IMR-90 (cell line): ENCODE measurements around the gene EIF3L. TPM values are rescaled to one million over a fixed set of nuclear protein-coding genes. Genes with fewer than 3 reads are reported as not detected.

Experiments
- ATAC-seq: fragments of 200-7000 bp; cut with Tn5 transposase; 2 replicates; pipeline ENCODE4 v1.9.1; 2020; ENCODE audit warnings: low read depth, mild to moderate bottlenecking, moderate library complexity
- BruUV-seq: library from RNA; stranded (reverse); fragments of 400-500 nt; replicated peaks from 2 replicates; lab custom pipeline; 2021; lab: Mats Ljungman, UMichigan
- CTCF ChIA-PET: fragments of 300-600 bp; formaldehyde crosslinking; extraction: SDS; loops from one replicate; lab custom pipeline; 2021; ENCODE audit warnings: antibody characterized with exemption; lab: Yijun Ruan, JAX
- POLR2A ChIA-PET: fragments of 300-600 bp; sonication (Branson Sonifier 250); formaldehyde crosslinking; loops from one replicate; lab custom pipeline; 2022; ENCODE audit warnings: antibody characterized with exemption; ENCODE audit not compliant: unreplicated experiment; lab: Charles Lee
- DNase-seq: peaks from one replicate; pipeline ENCODE4 v3.0.0; 2013
- H2AFZ ChIP-seq: replicated peaks from 2 replicates; pipeline ENCODE3; 2013; ENCODE audit warnings: low read length, mild to moderate bottlenecking; ENCODE audit not compliant: poor library complexity
- H2AK5ac ChIP-seq: 2 replicates; pipeline ENCODE4 v1.6.1; 2013; ENCODE audit warnings: low read depth, low read length, inconsistent platforms
- H2AK9ac ChIP-seq: replicated peaks from 2 replicates; pipeline ENCODE3; 2013; ENCODE audit warnings: mild to moderate bottlenecking, low read depth, low read length, moderate library complexity; ENCODE audit not compliant: poor library complexity
- H2BK120ac ChIP-seq: 2 replicates; pipeline ENCODE4 v1.6.1; 2013; ENCODE audit warnings: low read depth, low read length, inconsistent platforms
- H2BK15ac ChIP-seq: 3 replicates; pipeline ENCODE4 v1.6.1; 2013; ENCODE audit warnings: low read depth, low read length, inconsistent platforms
- H2BK20ac ChIP-seq: 2 replicates; pipeline ENCODE4 v1.6.1; 2013; ENCODE audit warnings: low read depth, mild to moderate bottlenecking, inconsistent platforms, low read length, moderate library complexity
- H2BK5ac ChIP-seq: 2 replicates; pipeline ENCODE4 v1.6.1; 2013; ENCODE audit warnings: mild to moderate bottlenecking, low read depth, low read length, inconsistent platforms; ENCODE audit not compliant: poor library complexity, severe bottlenecking
- H3K14ac ChIP-seq: replicated peaks from 2 replicates; pipeline ENCODE4 v1.6.1; 2013; ENCODE audit warnings: low read depth, low read length, inconsistent platforms
- H3K18ac ChIP-seq: 2 replicates; pipeline ENCODE4 v1.6.1; 2013; ENCODE audit warnings: low read depth, low read length, control low read depth
- H3K23ac ChIP-seq: 2 replicates; pipeline ENCODE4 v1.6.1; 2013; ENCODE audit warnings: low read depth, low read length, inconsistent platforms
- H3K27ac ChIP-seq: 2 replicates; pipeline ENCODE4 v1.5.1; 2013; ENCODE audit warnings: mild to moderate bottlenecking, control low read depth, low read length; ENCODE audit not compliant: insufficient read depth
- H3K27me3 ChIP-seq: 2 replicates; pipeline ENCODE4 v1.6.1; 2013; ENCODE audit warnings: low read length; ENCODE audit not compliant: control insufficient read depth, insufficient read depth
- H3K36me3 ChIP-seq: 2 replicates; pipeline ENCODE4 v1.6.1; 2013; ENCODE audit warnings: low read length, mixed read lengths; ENCODE audit not compliant: control insufficient read depth, insufficient read depth
- H3K4ac ChIP-seq: 2 replicates; pipeline ENCODE4 v1.6.1; 2013; ENCODE audit warnings: low read depth, low read length, inconsistent platforms
- H3K4me1 ChIP-seq: 2 replicates; pipeline ENCODE4 v1.6.1; 2013; ENCODE audit warnings: low read length, mixed read lengths; ENCODE audit not compliant: control insufficient read depth, insufficient read depth
- H3K4me2 ChIP-seq: 2 replicates; pipeline ENCODE4 v1.6.1; 2013; ENCODE audit warnings: low read depth, mild to moderate bottlenecking, control low read depth, low read length, moderate library complexity
- H3K4me3 ChIP-seq: 2 replicates; pipeline ENCODE4 v1.5.1; 2013; ENCODE audit warnings: low read depth, mild to moderate bottlenecking, control low read depth, low read length, moderate library complexity; ENCODE audit not compliant: insufficient read depth
- H3K56ac ChIP-seq: 2 replicates; pipeline ENCODE4 v1.6.1; 2013; ENCODE audit warnings: low read length, inconsistent platforms; ENCODE audit not compliant: insufficient read depth; ENCODE audit errors: extremely low read depth
- H3K79me1 ChIP-seq, 2 experiments: 2 replicates each; pipeline ENCODE4 v1.6.1; 2013; ENCODE audit warnings: low read length in 2 of 2, inconsistent platforms in 1 of 2, low read depth in 1 of 2
- H3K9ac ChIP-seq: 2 replicates; pipeline ENCODE4 v1.6.1; 2013; ENCODE audit warnings: low read depth, low read length, control low read depth
- H3K9me1 ChIP-seq: 2 replicates; pipeline ENCODE4 v1.6.1; 2013; ENCODE audit warnings: low read length, inconsistent platforms; ENCODE audit not compliant: insufficient read depth
- H3K9me3 ChIP-seq: 2 replicates; pipeline ENCODE4 v1.6.1; 2013; ENCODE audit warnings: low read length; ENCODE audit not compliant: control insufficient read depth, insufficient read depth
- H4K20me1 ChIP-seq: 2 replicates; pipeline ENCODE4 v1.6.1; 2013; ENCODE audit warnings: low read length, inconsistent platforms; ENCODE audit not compliant: insufficient read depth
- H4K5ac ChIP-seq: 2 replicates; pipeline ENCODE4 v1.6.1; 2013; ENCODE audit warnings: mild to moderate bottlenecking, low read depth, low read length, control low read depth
- H4K8ac ChIP-seq, 2 experiments: 2 replicates each; pipeline ENCODE4 v1.6.1; 2013; ENCODE audit warnings: low read depth in 2 of 2, low read length in 2 of 2, control low read depth in 1 of 2, inconsistent platforms in 1 of 2
- H4K91ac ChIP-seq: 2 replicates; pipeline ENCODE4 v1.6.1; 2013; ENCODE audit warnings: low read depth, low read length, inconsistent platforms; ENCODE audit not compliant: insufficient read depth
- BHLHE40 ChIP-seq: fragments of 150-350 bp; IDR thresholded peaks from 2 replicates; pipeline ENCODE4 v1.6.1; 2016; ENCODE audit warnings: mild to moderate bottlenecking, low read depth, low read length
- CEBPB ChIP-seq: IDR thresholded peaks from 2 replicates; pipeline ENCODE4 v1.6.1; 2012; ENCODE audit warnings: low read depth, low read length, improper control_type of control experiment
- ELK1 ChIP-seq: fragments of 150-350 bp; IDR thresholded peaks from 2 replicates; pipeline ENCODE4 v1.6.1; 2016; ENCODE audit warnings: low read depth, mild to moderate bottlenecking, low read length, moderate library complexity, borderline replicate concordance
- FOS ChIP-seq: fragments of 150-350 bp; IDR thresholded peaks from 2 replicates; pipeline ENCODE4 v1.6.1; 2016; ENCODE audit warnings: low read depth, low read length
- MAFK ChIP-seq: IDR thresholded peaks from 2 replicates; pipeline ENCODE4 v1.6.1; 2012; ENCODE audit warnings: low read depth, low read length, improper control_type of control experiment
- MAZ ChIP-seq: IDR thresholded peaks from 2 replicates; pipeline ENCODE4 v1.6.1; 2012; ENCODE audit warnings: low read depth, mild to moderate bottlenecking, low read length, improper control_type of control experiment, moderate library complexity, borderline replicate concordance
- MXI1 ChIP-seq: IDR thresholded peaks from 2 replicates; pipeline ENCODE4 v1.6.1; 2012; ENCODE audit warnings: low read depth, mild to moderate bottlenecking, low read length, moderate library complexity, borderline replicate concordance
- NFE2L2 ChIP-seq: fragments of 150-350 bp; IDR thresholded peaks from 2 replicates; pipeline ENCODE4 v1.6.1; 2016; ENCODE audit warnings: low read depth, mild to moderate bottlenecking, low read length
- RCOR1 ChIP-seq: IDR thresholded peaks from 2 replicates; pipeline ENCODE4 v1.6.1; 2012; ENCODE audit warnings: mild to moderate bottlenecking, low read length, improper control_type of control experiment; ENCODE audit not compliant: insufficient replicate concordance
- USF2 ChIP-seq: fragments of 150-350 bp; IDR thresholded peaks from 2 replicates; pipeline ENCODE4 v1.6.1; 2017; ENCODE audit warnings: mild to moderate bottlenecking, antibody characterized with exemption, low read length, low read depth
- WGBS, 2 experiments: methylation state at CpG; one replicate each; pipeline versions ENCODE4 v1.1.5 to v1.1.7; 2013; ENCODE audit warnings: missing lambda C conversion rate in 2 of 2; ENCODE audit not compliant: insufficient read length in 1 of 2; ENCODE audit errors: extremely low coverage in 2 of 2; 5-methylcytosine and 5-hydroxymethylcytosine counted together
- dilution Hi-C: fragments of 300-500 bp; cut with HindIII; formaldehyde crosslinking; loops from one replicate; pipeline ENCODE4 v1.14.3; 2018; ENCODE audit warnings: low sequenced_read_pairs; ENCODE audit not compliant: unreplicated experiment
- in situ Hi-C: fragments of 300-500 bp; cut with MboI; formaldehyde crosslinking; loops from 3 replicates; pipeline ENCODE4 v1.14.3; 2019; ENCODE audit warnings: low sequenced_read_pairs, inconsistent platforms, mixed read lengths
- intact Hi-C: fragments of 100-400 bp; cut with micrococcal nuclease; formaldehyde crosslinking; loops from 2 replicates; pipeline ENCODE4 v1.10.0; 2022
- polyA plus RNA-seq, 3 experiments: library from polyadenylated mRNA; depleted of rRNA; stranded (reverse); fragments of >200 nt; gene quantifications; 2 replicates each; pipeline ENCODE4 v1.2.3, GENCODE V29; 2012; ENCODE audit warnings: low replicate concordance in 1 of 3
- total RNA-seq: library from RNA; depleted of rRNA; stranded (reverse); fragments of >200 nt; gene quantifications from 2 replicates; pipeline ENCODE4 v1.2.3, GENCODE V29; 2012

Gene EIF3L
- total and polyA plus RNA-seq, 2 of the 4 experiments (the other 2 are of a cell fraction) = 391 to 593 TPM

- Histone ChIP-seq H2BK15ac (peak overlapping the region; percentile 90; the same call in 1 of the 3 replicates), H2AK9ac (peak overlapping the region; percentile 97), H3K27ac (peak overlapping the region; percentile 87), H2BK5ac (peak overlapping the region; percentile 94), H3K36me3 (no peaks in the 10 kb centered on the region), H3K56ac (peak overlapping the region; percentile 41), H3K4me3 (peak overlapping the region; percentile 97; the same call in 1 of the 2 replicates), H4K5ac (peak overlapping the region; percentile 27; the same call in 1 of the 2 replicates), H3K9me3 (no peaks in the 10 kb centered on the region), H3K4me1 (peaks cover 24% of the 10 kb centered on the region), H2BK120ac (peak overlapping the region; percentile 90), H2AK5ac (peak overlapping the region; percentile 96), H3K23ac (peak overlapping the region; percentile 75), H3K9ac (peak overlapping the region; percentile 27; the same call in 1 of the 2 replicates), H4K91ac (peak overlapping the region; percentile 93), H2BK20ac (peak overlapping the region; percentile 89), H3K4me2 (peak overlapping the region; percentile 9), H3K4ac (peak overlapping the region; percentile 96), H3K18ac (peak overlapping the region; percentile 54), H3K14ac (peak overlapping the region; percentile 60), H4K8ac (peak overlapping the region; percentile 80 to 93), H4K20me1 (peaks cover 22% of the 10 kb centered on the region), H2AFZ (peak overlapping the region; percentile 95), H3K9me1 (peaks cover 30% of the 10 kb centered on the region), H3K79me1 (peaks cover 7 to 29% of the 10 kb centered on the region in 2 experiments), H3K27me3 (no peaks in the 10 kb centered on the region)
- TF ChIP-seq MAFK (no peak), NFE2L2 (0 out of 2 replicates have a peak, but pooled peaks have one; percentile 13), MAZ (peak; percentile 89), MXI1 (0 out of 2 replicates have a peak, but pooled peaks have one; percentile 28), ELK1 (no peak), BHLHE40 (peak; percentile 61; the same call in 1 of the 2 replicates), FOS (peak; percentile 94), RCOR1 (peak; percentile 57), CEBPB (peak; percentile 91), USF2 (peak; percentile 49)
- no TSS peak for BruUV-seq
- DNase-seq (peak; percentile 99), ATAC-seq (peak; percentile 67)
- ChIA-PET CTCF (interaction anchor here (1.1 to 1.3 kb wide), 2 partner anchors 27 to 42 kb away, joined by 3 to 6 read pairs; no protein-coding TSS in a partner anchor), POLR2A (interaction anchor here (0.6 kb wide), 1 partner anchor 22 kb away, joined by 8 read pairs; no protein-coding TSS in a partner anchor)
- dilution Hi-C loops (no loop called here), in situ Hi-C loops (no loop called here), intact Hi-C loops (loop anchor here (1.0 kb wide), 1 partner anchor 29 kb away; no protein-coding TSS in a partner anchor)
- 100% methylated on average over 2 of the region's 10 CpGs; no CpG with 5 or more reads in 1 of the 2 experiments for WGBS, 2 experiments
Measured at GRCh38 chr22:37904572-37905533, 55.6 kb downstream of the EIF3L start.
